Measurements from ENCODE around the gene EI24.
"Not testable (repeated sequence)": the region's sequence is repeated elsewhere in the genome, so short reads cannot be mapped to it uniquely, and the experiment has no call there.

Gene EI24

DNA sequence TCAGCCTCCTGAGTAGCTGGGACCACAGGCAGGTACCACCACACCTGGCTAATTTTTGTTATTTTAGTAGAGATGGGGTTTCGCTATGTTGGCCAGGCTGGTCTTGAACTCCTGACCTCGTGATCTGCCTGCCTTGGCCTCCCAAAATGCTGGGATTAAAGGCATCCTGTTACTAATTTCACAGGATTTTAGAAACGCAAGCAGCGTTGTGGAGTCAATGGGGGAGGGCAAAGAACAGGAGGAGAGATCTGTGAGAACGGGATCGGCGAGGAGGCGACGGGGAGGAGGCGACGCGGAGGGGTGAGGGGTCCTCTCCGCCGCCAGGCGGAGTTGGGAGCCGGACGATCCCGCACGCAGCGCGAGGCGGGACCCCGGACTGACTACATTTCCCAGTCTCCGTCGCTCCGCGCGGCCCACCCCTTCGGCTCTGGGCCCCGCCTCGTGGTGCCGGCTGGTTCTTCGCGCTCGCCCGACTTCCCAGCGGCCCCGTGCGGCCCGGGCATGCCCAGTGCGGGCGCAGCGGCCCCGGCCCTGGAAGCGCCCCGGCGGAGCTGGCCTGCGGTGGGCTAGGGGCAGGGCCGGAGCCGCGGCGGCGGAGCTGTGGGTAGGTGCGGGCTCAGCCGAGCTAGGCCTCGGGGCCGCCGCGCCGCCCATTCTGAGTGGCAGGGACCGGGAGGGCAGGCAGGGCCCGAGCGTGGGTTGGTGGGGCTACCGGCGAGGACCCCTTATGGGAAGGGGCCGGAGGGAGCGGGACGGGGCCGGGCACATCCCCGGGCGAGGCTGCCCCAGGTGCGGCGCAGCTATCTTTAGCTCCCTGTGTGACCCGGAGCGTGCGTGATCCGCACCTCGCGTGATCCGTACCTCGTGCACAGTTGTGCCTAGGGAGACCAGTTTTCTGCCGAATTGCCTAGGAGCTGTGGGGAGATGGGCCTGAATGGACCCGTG, at the start of gene EI24:
TSS of gene EI24 (plus strand) at position 508 of the 945 bp plus-strand sequence. CDS start 3,051 bp downstream, outside the sequence.
- H3K4me3 ChIP-seq (ENCODE audit: low read depth, low read length): peak within 1 kb of the TSS; percentile 71
- TF ChIP-seq, protein P1, sequence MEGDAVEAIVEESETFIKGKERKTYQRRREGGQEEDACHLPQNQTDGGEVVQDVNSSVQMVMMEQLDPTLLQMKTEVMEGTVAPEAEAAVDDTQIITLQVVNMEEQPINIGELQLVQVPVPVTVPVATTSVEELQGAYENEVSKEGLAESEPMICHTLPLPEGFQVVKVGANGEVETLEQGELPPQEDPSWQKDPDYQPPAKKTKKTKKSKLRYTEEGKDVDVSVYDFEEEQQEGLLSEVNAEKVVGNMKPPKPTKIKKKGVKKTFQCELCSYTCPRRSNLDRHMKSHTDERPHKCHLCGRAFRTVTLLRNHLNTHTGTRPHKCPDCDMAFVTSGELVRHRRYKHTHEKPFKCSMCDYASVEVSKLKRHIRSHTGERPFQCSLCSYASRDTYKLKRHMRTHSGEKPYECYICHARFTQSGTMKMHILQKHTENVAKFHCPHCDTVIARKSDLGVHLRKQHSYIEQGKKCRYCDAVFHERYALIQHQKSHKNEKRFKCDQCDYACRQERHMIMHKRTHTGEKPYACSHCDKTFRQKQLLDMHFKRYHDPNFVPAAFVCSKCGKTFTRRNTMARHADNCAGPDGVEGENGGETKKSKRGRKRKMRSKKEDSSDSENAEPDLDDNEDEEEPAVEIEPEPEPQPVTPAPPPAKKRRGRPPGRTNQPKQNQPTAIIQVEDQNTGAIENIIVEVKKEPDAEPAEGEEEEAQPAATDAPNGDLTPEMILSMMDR (IDR thresholded peaks at IDR 0.05; ENCODE audit: low read depth, low read length): peak; percentile 70
- in situ Hi-C loops (cut with HindIII; ENCODE audit: low sequenced_read_pairs): no loop called here
- DNase-seq (ENCODE audit: low read depth, low spot score): peak; percentile 93

DNA sequence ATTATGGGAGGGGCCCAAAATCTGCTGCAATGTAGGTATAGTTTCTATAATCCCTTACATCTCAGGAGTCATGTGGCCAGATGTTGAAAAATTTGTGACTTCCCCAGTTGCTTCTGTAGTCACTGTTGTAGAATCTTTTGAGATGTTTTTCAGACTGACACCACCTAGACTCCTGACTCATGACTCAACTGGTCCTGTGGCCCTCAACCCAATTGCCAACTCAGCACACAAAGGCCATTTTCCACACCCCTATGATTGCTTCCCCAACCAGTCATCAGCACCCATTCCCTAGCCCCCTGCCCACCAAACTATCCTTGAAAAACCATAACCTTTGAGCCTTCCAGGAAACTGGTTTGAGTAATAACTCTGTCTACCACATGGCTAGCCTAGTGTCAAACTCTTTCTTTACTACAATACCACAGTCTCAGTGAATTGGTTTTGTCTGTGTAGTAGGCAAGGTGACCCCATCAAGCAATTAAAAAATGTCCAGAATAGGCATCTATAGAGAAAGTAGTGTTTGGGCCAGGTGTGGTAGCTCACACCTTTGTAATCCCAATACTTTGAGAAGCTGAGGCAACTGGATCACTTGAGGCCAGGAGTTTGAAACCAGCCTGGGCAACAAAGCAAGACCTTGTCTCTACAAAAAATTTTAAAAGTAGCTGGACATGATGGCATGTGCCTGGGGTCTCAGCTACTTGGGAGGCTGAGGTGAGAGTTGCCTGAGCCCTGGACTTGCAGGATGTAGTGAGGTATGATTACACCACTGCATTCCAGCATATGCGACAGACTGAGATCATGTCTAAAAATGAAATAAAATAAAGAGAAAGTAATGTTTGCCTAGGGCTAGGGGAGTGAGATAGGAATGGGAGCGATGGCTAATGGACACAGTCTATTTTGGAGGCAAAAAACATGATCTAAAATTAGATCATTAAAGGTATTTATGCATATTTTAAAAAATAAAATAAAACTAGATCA, 49.1 kb upstream of the EI24 start:
- in situ Hi-C loops (cut with HindIII; ENCODE audit: low sequenced_read_pairs): no loop called here
- DNase-seq (ENCODE audit: low read depth, low spot score): no peak
- no peak overlapping the region for H3K4me3 ChIP-seq (ENCODE audit: low read depth, low read length)
- TF ChIP-seq, protein P1 (IDR thresholded peaks at IDR 0.05; ENCODE audit: low read depth, low read length): no peak

DNA sequence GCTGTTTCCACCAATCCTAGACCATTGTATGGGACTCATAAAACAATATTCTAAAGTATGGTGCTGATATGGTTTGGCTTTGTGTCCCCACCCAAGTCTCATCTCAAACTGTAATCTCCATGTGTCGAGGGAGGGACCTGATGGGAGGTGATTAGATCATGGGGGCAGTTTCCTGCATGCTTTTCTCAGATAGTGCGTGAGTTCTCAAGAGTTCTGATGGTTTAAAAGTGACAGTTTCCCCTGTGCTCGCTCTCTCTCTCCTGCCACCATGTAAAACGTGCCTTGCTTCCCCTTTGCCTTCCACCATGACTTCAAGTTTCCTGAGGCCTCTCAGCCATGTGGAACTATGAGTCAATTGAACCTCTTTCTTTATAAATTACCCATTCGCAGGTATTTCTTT, 44.0 kb upstream of the EI24 start:
- TF ChIP-seq, protein P1 (IDR thresholded peaks at IDR 0.05; ENCODE audit: low read depth, low read length): no peak
- DNase-seq (ENCODE audit: low read depth, low spot score): no peak
- H3K4me3 ChIP-seq (ENCODE audit: low read depth, low read length): no peak overlapping the region
- in situ Hi-C loops (cut with HindIII; ENCODE audit: low sequenced_read_pairs): no loop called here

DNA sequence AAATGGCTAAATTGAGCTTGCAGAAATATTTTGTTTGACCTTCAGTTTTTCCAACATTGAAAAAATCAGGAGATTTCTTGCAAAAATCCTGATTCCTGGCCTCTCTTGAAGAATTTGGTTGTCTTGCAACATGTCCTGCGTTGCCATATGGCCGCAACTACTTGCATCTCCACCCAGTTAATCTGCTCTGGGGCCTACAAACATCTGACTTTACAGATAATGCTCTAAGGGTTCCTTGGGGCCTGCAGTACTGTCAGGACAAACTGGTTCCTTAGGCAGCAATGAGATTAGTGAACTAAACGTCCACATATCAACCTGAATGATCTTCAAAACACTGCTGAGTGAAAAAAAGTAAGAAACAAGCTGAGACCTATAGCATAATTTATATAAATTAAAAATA, 36.6 kb upstream of the EI24 start:
- in situ Hi-C loops (cut with HindIII; ENCODE audit: low sequenced_read_pairs): no loop called here
- no peak overlapping the region for H3K4me3 ChIP-seq (ENCODE audit: low read depth, low read length)
- TF ChIP-seq, protein P1 (IDR thresholded peaks at IDR 0.05; ENCODE audit: low read depth, low read length): no peak
- DNase-seq (ENCODE audit: low read depth, low spot score): no peak

DNA sequence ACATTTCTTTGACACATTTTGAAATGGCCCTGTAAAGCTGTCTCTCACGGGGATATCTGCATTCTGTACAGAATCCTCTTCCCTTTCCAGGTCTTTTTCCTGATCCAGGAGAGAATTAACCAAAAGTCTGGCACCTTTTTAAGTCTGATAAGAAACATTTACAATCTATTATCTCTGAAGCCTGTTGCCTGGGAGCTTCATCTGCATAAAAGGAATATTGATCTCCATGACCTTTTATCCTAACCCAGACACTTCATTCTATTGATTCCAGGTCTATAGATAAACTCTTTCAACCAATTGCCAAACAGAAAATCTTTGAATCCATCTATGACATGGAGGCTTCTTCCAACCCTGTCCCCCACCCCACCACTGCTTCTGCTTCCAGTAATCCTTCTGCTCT, 33.7 kb upstream of the EI24 start:
- H3K4me3 ChIP-seq (ENCODE audit: low read depth, low read length): no peak overlapping the region
- DNase-seq (ENCODE audit: low read depth, low spot score): no peak
- in situ Hi-C loops (cut with HindIII; ENCODE audit: low sequenced_read_pairs): no loop called here
- TF ChIP-seq, protein P1 (IDR thresholded peaks at IDR 0.05; ENCODE audit: low read depth, low read length): no peak

DNA sequence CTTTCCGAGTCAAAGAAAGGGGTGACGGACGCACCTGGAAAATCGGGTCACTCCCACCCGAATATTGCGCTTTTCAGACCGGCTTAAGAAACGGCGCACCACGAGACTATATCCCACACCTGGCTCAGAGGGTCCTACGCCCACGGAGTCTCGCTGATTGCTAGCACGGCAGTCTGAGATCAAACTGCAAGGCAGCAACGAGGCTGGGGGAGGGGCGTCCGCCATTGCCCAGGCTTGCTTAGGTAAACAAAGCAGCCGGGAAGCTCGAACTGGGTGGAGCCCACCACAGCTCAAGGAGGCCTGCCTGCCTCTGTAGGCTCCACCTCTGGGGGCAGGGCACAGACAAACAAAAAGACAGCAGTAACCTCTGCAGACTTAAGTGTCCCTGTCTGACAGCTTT, 32.4 kb upstream of the EI24 start:
- DNase-seq (ENCODE audit: low read depth, low spot score); H3K4me3 ChIP-seq (ENCODE audit: low read depth, low read length); in situ Hi-C loops (cut with HindIII; ENCODE audit: low sequenced_read_pairs): not testable (repeated sequence)
